Measurements from ENCODE around the gene ARHGEF26.

GRCh38 chr3:154235330-154235729 lies 114.1 kb downstream of the ARHGEF26 start:
- TF ChIP-seq EP300 (IDR thresholded peaks at IDR 0.05) (no peak), POLR2AphosphoS5 (IDR thresholded peaks at IDR 0.05) (no peak)
- TF ChIP-seq, protein P1, sequence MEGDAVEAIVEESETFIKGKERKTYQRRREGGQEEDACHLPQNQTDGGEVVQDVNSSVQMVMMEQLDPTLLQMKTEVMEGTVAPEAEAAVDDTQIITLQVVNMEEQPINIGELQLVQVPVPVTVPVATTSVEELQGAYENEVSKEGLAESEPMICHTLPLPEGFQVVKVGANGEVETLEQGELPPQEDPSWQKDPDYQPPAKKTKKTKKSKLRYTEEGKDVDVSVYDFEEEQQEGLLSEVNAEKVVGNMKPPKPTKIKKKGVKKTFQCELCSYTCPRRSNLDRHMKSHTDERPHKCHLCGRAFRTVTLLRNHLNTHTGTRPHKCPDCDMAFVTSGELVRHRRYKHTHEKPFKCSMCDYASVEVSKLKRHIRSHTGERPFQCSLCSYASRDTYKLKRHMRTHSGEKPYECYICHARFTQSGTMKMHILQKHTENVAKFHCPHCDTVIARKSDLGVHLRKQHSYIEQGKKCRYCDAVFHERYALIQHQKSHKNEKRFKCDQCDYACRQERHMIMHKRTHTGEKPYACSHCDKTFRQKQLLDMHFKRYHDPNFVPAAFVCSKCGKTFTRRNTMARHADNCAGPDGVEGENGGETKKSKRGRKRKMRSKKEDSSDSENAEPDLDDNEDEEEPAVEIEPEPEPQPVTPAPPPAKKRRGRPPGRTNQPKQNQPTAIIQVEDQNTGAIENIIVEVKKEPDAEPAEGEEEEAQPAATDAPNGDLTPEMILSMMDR (IDR thresholded peaks at IDR 0.05), result no peak
